Osteoblast (primary cell): ENCODE results near the gene IP6K2. TPM values are rescaled to one million over a fixed set of nuclear protein-coding genes. Genes with fewer than 3 reads are reported as not detected.

ENCODE experiments used
- small RNA-seq: library from RNA; depleted of rRNA; stranded (forward); fragments of <200 nt; gene quantifications from one replicate; pipeline ENCODE3, GENCODE V24; 2012
- total RNA-seq: library from RNA; depleted of rRNA; stranded (reverse); fragments of >200 nt; gene quantifications from 2 replicates; pipeline ENCODE4 v1.2.3, GENCODE V29; 2012

The IP6K2 gene
- total RNA-seq, 1 donor: 44.9 TPM

Small RNA genes lying within 50 kb of the gene (small RNA-seq; reads per million reads assigned to genes)
- not detected for gene AC141002.1

Other genes starting within 250 kb of the IP6K2 start
- gene SHISA5, start 213.0 kb downstream of the IP6K2 start, total RNA-seq: 99.3 and 105 TPM in 2 replicates
- gene PFKFB4, start 160.4 kb downstream of the IP6K2 start, total RNA-seq: 12.3 and 12.4 TPM in 2 replicates
- 0.29 and 0.72 TPM in 2 replicates for gene UCN2, start 153.4 kb downstream of the IP6K2 start, total RNA-seq
- gene COL7A1, start 121.9 kb downstream of the IP6K2 start, total RNA-seq: 12.7 and 21.4 TPM in 2 replicates
- gene UQCRC1, start 107.6 kb downstream of the IP6K2 start, total RNA-seq: 299 and 308 TPM in 2 replicates
- 0.59 TPM in 1 of 2 replicates, not detected in the other for gene TMEM89, start 95.5 kb downstream of the IP6K2 start, total RNA-seq
- 26.2 and 30.8 TPM in 2 replicates for gene SLC26A6, start 81.8 kb downstream of the IP6K2 start, total RNA-seq
- 1.2 and 1.4 TPM in 2 replicates for gene CELSR3, start 54.3 kb downstream of the IP6K2 start, total RNA-seq
- 17.1 and 17.7 TPM in 2 replicates for gene NCKIPSD, start 31.3 kb downstream of the IP6K2 start, total RNA-seq
- gene PRKAR2A, start 130.7 kb upstream of the IP6K2 start, total RNA-seq: 43.6 and 47.4 TPM in 2 replicates
- gene SLC25A20, start 181.7 kb upstream of the IP6K2 start, total RNA-seq: 11.2 and 11.9 TPM in 2 replicates
- gene ARIH2, start 201.6 kb upstream of the IP6K2 start, total RNA-seq: 69.1 and 82.5 TPM in 2 replicates